ENCODE data around the gene MAP4K2. TPM values are rescaled to one million over a fixed set of nuclear protein-coding genes. Genes with fewer than 3 reads are reported as not detected.
A peak's percentile ranks its signal among the peaks of the same experiment; 100 is the strongest.

The MAP4K2 gene
- total and polyA plus RNA-seq, 2 of the 13 experiments (the other 11 are each of a cell fraction or from before 2014, with no cell fraction given): 8.3 to 17.6 TPM

DNA sequence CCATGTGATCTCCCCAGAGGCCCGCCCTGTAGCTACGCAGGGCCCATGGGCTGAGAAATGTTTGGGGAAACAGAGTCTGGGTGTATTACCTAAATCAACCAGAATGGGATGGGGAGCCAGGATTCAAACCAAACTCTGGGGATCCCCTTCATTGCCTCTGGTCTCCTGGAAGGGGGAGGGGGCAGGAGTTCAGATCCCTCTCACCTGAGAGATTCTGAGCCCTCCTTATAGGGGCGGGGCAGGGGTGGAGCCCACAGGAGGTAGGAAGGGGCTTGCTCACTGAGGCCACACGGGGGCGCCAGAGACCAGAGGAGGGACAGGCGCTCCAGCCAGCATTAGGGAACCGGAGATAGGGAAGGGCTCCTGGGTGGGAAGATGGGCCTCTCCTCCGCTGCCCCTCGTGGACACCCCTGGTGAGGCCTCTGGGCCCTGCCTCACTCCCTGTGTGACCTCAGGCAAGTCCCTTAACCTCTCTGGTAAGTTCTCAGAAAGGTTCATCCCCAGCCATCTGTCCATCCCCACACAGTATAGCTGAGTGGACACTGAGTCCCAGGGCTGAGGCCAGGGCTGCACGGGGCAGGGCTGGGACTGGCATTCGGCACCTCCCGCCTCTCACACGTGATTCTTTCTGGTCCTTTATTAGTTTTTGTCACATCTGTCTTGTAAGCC lies 44.1 kb upstream of the MAP4K2 start (continued):
- TF ChIP-seq ZSCAN22 (CRISPR knock-in tag; IDR thresholded peaks at IDR 0.05) (no peak), KDM4B (CRISPR knock-in tag; IDR thresholded peaks at IDR 0.05) (0 out of 2 replicates have a peak, but pooled peaks have one; percentile 55), CAMTA2 (CRISPR knock-in tag; IDR thresholded peaks at IDR 0.05; ENCODE audit: borderline replicate concordance) (no peak), ZNF605 (CRISPR knock-in tag; IDR thresholded peaks at IDR 0.05) (0 out of 2 replicates have a peak, but pooled peaks have one; percentile 41), RBFOX2 (IDR thresholded peaks at IDR 0.05; ENCODE audit: low read depth, low read length) (no peak), KLF12 (CRISPR knock-in tag; IDR thresholded peaks at IDR 0.05; ENCODE audit: borderline replicate concordance) (no peak), PITX1 (CRISPR knock-in tag; IDR thresholded peaks at IDR 0.05) (no peak), SRY (CRISPR knock-in tag; IDR thresholded peaks at IDR 0.05) (no peak), ZNF256 (CRISPR knock-in tag; conservative IDR thresholded peaks at IDR 0.05) (no peak), MED13 (CRISPR knock-in tag; IDR thresholded peaks at IDR 0.05) (no peak), HMGA1 (CRISPR knock-in tag; conservative IDR thresholded peaks at IDR 0.05) (no peak), BRCA1 (CRISPR knock-in tag; IDR thresholded peaks at IDR 0.05) (no peak), FIP1L1 (IDR thresholded peaks at IDR 0.05; ENCODE audit: borderline replicate concordance, insufficient read depth, low read depth, low read length) (no peak), ZNF17 (CRISPR knock-in tag; IDR thresholded peaks at IDR 0.05) (no peak), SCMH1 (CRISPR knock-in tag; IDR thresholded peaks at IDR 0.05; ENCODE audit: borderline replicate concordance) (no peak), ZSCAN9 (CRISPR knock-in tag; IDR thresholded peaks at IDR 0.05; ENCODE audit: borderline replicate concordance) (no peak), THYN1 (CRISPR knock-in tag; IDR thresholded peaks at IDR 0.05; ENCODE audit: borderline replicate concordance, low read depth) (no peak), TFAP4 (IDR thresholded peaks at IDR 0.05; ENCODE audit: borderline replicate concordance, low read depth) (no peak; the same call in 1 of the 2 replicates), ZNF777 (CRISPR knock-in tag; IDR thresholded peaks at IDR 0.05) (0 out of 2 replicates have a peak, but pooled peaks have one; percentile 33), HNF1B (CRISPR knock-in tag; IDR thresholded peaks at IDR 0.05) (peak; percentile 52; the same call in 1 of the 2 replicates), SALL2 (CRISPR knock-in tag; IDR thresholded peaks at IDR 0.05) (no peak), ZNF616 (CRISPR knock-in tag; IDR thresholded peaks at IDR 0.05; ENCODE audit: low read depth) (no peak), ISX (CRISPR knock-in tag; conservative IDR thresholded peaks at IDR 0.05) (no peak), KAT8 (CRISPR knock-in tag; IDR thresholded peaks at IDR 0.05) (peak; percentile 60)
- TF ChIP-seq, protein P1, sequence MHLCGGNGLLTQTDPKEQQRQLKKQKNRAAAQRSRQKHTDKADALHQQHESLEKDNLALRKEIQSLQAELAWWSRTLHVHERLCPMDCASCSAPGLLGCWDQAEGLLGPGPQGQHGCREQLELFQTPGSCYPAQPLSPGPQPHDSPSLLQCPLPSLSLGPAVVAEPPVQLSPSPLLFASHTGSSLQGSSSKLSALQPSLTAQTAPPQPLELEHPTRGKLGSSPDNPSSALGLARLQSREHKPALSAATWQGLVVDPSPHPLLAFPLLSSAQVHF (CRISPR knock-in tag; IDR thresholded peaks at IDR 0.05): no peak
- TF ChIP-seq, protein P2, sequence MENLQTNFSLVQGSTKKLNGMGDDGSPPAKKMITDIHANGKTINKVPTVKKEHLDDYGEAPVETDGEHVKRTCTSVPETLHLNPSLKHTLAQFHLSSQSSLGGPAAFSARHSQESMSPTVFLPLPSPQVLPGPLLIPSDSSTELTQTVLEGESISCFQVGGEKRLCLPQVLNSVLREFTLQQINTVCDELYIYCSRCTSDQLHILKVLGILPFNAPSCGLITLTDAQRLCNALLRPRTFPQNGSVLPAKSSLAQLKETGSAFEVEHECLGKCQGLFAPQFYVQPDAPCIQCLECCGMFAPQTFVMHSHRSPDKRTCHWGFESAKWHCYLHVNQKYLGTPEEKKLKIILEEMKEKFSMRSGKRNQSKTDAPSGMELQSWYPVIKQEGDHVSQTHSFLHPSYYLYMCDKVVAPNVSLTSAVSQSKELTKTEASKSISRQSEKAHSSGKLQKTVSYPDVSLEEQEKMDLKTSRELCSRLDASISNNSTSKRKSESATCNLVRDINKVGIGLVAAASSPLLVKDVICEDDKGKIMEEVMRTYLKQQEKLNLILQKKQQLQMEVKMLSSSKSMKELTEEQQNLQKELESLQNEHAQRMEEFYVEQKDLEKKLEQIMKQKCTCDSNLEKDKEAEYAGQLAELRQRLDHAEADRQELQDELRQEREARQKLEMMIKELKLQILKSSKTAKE (CRISPR knock-in tag; IDR thresholded peaks at IDR 0.05; ENCODE audit: borderline replicate concordance): no peak
